PC-9 (cell line): ENCODE results near the gene RFX4. TPM values are rescaled to one million over a fixed set of nuclear protein-coding genes. Genes with fewer than 3 reads are reported as not detected.
"Not testable (repeated sequence)": the region's sequence is repeated elsewhere in the genome, so short reads cannot be mapped to it uniquely, and the experiment has no call there.

Experiments
- BruUV-seq: library from RNA; stranded (reverse); fragments of 400-500 nt; replicated peaks from 2 replicates; lab custom pipeline; 2021; lab: Mats Ljungman, UMichigan
- CTCF ChIA-PET: fragments of 300-600 bp; sonication (Branson Sonifier 250); formaldehyde crosslinking; loops from one replicate; lab custom pipeline; 2022; ENCODE audit warnings: antibody characterized with exemption; lab: Charles Lee
- POLR2A ChIA-PET: fragments of 300-600 bp; sonication (Branson Sonifier 250); formaldehyde crosslinking; loops from one replicate; lab custom pipeline; 2022; ENCODE audit warnings: antibody characterized with exemption; ENCODE audit not compliant: unreplicated experiment; lab: Charles Lee
- DNase-seq, 2 experiments: peaks; one replicate each; pipeline versions ENCODE4 v3.0.0 to v3.0.0-alpha.2; 2015 to 2022; ENCODE audit warnings: mixed read lengths in 1 of 2
- H2AFZ ChIP-seq: fragments of 200-600 bp; sonication (generic); 2 replicates; pipeline ENCODE4 v1.8.1; 2017; ENCODE audit warnings: antibody characterized with exemption
- H3F3A ChIP-seq: fragments of 200-600 bp; sonication (generic); 2 replicates; pipeline ENCODE4 v1.8.1; 2017; ENCODE audit warnings: antibody characterized with exemption, mild to moderate bottlenecking, low read depth; ENCODE audit not compliant: insufficient read depth
- H3K27ac ChIP-seq: fragments of 200-600 bp; sonication (generic); 2 replicates; pipeline ENCODE4 v1.6.1; 2016; ENCODE audit warnings: mixed run types
- H3K27me3 ChIP-seq: fragments of 200-600 bp; sonication (generic); 2 replicates; pipeline ENCODE4 v1.6.1; 2016; ENCODE audit warnings: low read depth, mixed run types; ENCODE audit not compliant: insufficient read depth
- H3K36me3 ChIP-seq: fragments of 200-600 bp; sonication (generic); 2 replicates; pipeline ENCODE4 v1.6.1; 2016; ENCODE audit warnings: low read depth, mixed run types
- H3K4me1 ChIP-seq: fragments of 200-600 bp; sonication (generic); replicated peaks from 2 replicates; pipeline ENCODE4 v1.6.1; 2016; ENCODE audit warnings: mixed run types; ENCODE audit not compliant: insufficient read depth
- H3K4me2 ChIP-seq: fragments of 200-600 bp; sonication (generic); 2 replicates; pipeline ENCODE4 v1.6.1; 2017; ENCODE audit warnings: mixed run types
- H3K4me3 ChIP-seq: fragments of 200-600 bp; sonication (generic); 2 replicates; pipeline ENCODE4 v1.6.1; 2016; ENCODE audit warnings: mixed run types
- H3K79me2 ChIP-seq: fragments of 200-600 bp; sonication (generic); 2 replicates; pipeline ENCODE4 v1.6.1; 2017; ENCODE audit warnings: low read depth, mixed run types
- H3K9me2 ChIP-seq: fragments of 200-600 bp; sonication (generic); 2 replicates; pipeline ENCODE4 v1.8.1; 2017; ENCODE audit warnings: mild to moderate bottlenecking; ENCODE audit not compliant: insufficient read depth
- H3K9me3 ChIP-seq: fragments of 200-600 bp; sonication (generic); 2 replicates; pipeline ENCODE4 v1.8.1; 2016; ENCODE audit warnings: low read depth; ENCODE audit not compliant: insufficient read depth
- H4K20me1 ChIP-seq: fragments of 200-600 bp; sonication (generic); 2 replicates; pipeline ENCODE4 v1.8.1; 2017; ENCODE audit not compliant: insufficient read depth
- CTCF ChIP-seq: fragments of 200-600 bp; sonication (generic); conservative IDR thresholded peaks from 2 replicates; pipeline ENCODE4 v1.6.1; 2017; ENCODE audit warnings: mixed run types, antibody characterized with exemption, mild to moderate bottlenecking, moderate library complexity
- EZH2 ChIP-seq: fragments of 200-600 bp; sonication (generic); IDR thresholded peaks from 2 replicates; pipeline ENCODE4 v1.8.0; 2017; ENCODE audit warnings: antibody characterized with exemption, low read depth
- intact Hi-C: fragments of 100-400 bp; cut with micrococcal nuclease; formaldehyde crosslinking; loops from one replicate; pipeline ENCODE4 v1.10.0; 2022; ENCODE audit not compliant: unreplicated experiment
- total RNA-seq: library from RNA; stranded (reverse); gene quantifications from 2 replicates; pipeline ENCODE4 v1.2.3, GENCODE V29; 2021

Gene RFX4
- total RNA-seq, 1 experiment from 2014 or later, result not detected

- no peaks in the 10 kb centered on the region for H3K4me1 ChIP-seq
- no peak overlapping the region for H3K27ac ChIP-seq
- no peaks in the 10 kb centered on the region for H3K9me2 ChIP-seq
- no TSS peak for BruUV-seq
- H4K20me1 ChIP-seq, result no peaks in the 10 kb centered on the region
- no peaks in the 10 kb centered on the region for H3K79me2 ChIP-seq
- ChIA-PET CTCF (no interaction called here), POLR2A (no interaction called here)
- H3K9me3 ChIP-seq, result no peaks in the 10 kb centered on the region
- no peak overlapping the region for H3K4me2 ChIP-seq
- no peaks in the 10 kb centered on the region for H3K36me3 ChIP-seq
- intact Hi-C loops, result no loop called here
- DNase-seq, result no peak
- no peaks in the 10 kb centered on the region for H3K27me3 ChIP-seq
- no peak overlapping the region for H3K4me3 ChIP-seq
- no peaks in the 10 kb centered on the region for H3F3A ChIP-seq
- TF ChIP-seq EZH2, result no peak
- no peak for TF ChIP-seq CTCF
- H2AFZ ChIP-seq, result no peak overlapping the region
Observed at GRCh38 chr12:106687672-106688071, 104.9 kb downstream of the RFX4 start.

- Histone ChIP-seq H3K9me3 (no peaks in the 10 kb centered on the region), H3K27ac (no peak overlapping the region), H3K4me2 (no peak overlapping the region), H3K4me3 (no peak overlapping the region), H4K20me1 (no peaks in the 10 kb centered on the region), H3F3A (no peaks in the 10 kb centered on the region), H3K4me1 (no peaks in the 10 kb centered on the region), H3K9me2 (no peaks in the 10 kb centered on the region), H3K79me2 (no peaks in the 10 kb centered on the region), H3K27me3 (peaks cover 20% of the 10 kb centered on the region; the same call in 1 of the 2 replicates), H2AFZ (no peak overlapping the region), H3K36me3 (no peaks in the 10 kb centered on the region)
- ChIA-PET POLR2A (no interaction called here), CTCF (no interaction called here)
- no peak for DNase-seq
- intact Hi-C loops, result no loop called here
- no TSS peak for BruUV-seq
- TF ChIP-seq EZH2 (no peak), CTCF (no peak)
Observed at GRCh38 chr12:106690569-106691305, 107.9 kb downstream of the RFX4 start.

GRCh38 chr12:106692033-106692432 is 109.2 kb downstream of the RFX4 start:
- CTCF ChIA-PET, result interaction anchor here (0.5 kb wide), 1 partner anchor 46 kb away, joined by 11 read pairs; no protein-coding TSS in a partner anchor
- H3K79me2 ChIP-seq, H3K9me2 ChIP-seq, H3K27ac ChIP-seq, DNase-seq, H2AFZ ChIP-seq, H3F3A ChIP-seq, H3K4me2 ChIP-seq, POLR2A ChIA-PET, intact Hi-C loops, H3K4me1 ChIP-seq, BruUV-seq, H3K4me3 ChIP-seq, H3K9me3 ChIP-seq, H4K20me1 ChIP-seq, H3K36me3 ChIP-seq: not testable (repeated sequence)
- H3K27me3 ChIP-seq, result peaks cover 23% of the 10 kb centered on the region; the same call in 1 of the 2 replicates
